CD14-positive monocyte (primary cell): ENCODE measurements around the gene FSTL3. TPM values are rescaled to one million over a fixed set of nuclear protein-coding genes. Genes with fewer than 3 reads are reported as not detected.

Experiments used
- DNase-seq, 3 donors: peaks; one replicate each; pipeline ENCODE4 v3.0.0-alpha.2; 2011 to 2022
- H2AFZ ChIP-seq: 2 replicates; pipeline ENCODE4 v1.6.0; 2012; ENCODE audit warnings: mild to moderate bottlenecking, low read depth, low read length, inconsistent platforms; ENCODE audit not compliant: insufficient read depth, poor library complexity, severe bottlenecking
- H3K27ac ChIP-seq, 2 donors: 1 replicate in 1 of 2; 2 replicates in 1 of 2; pipeline ENCODE4 v1.5.1; 2012 to 2013; ENCODE audit warnings: low read length in 2 of 2, control low read depth in 1 of 2, inconsistent platforms in 1 of 2, low read depth in 1 of 2, mild to moderate bottlenecking in 1 of 2
- H3K27me3 ChIP-seq, 2 donors: one replicate each; pipeline versions ENCODE4 v1.6.0 to v1.6.1; 2011 to 2013; ENCODE audit warnings: low read length in 2 of 2; ENCODE audit not compliant: control insufficient read depth in 2 of 2, insufficient read depth in 2 of 2
- H3K36me3 ChIP-seq, 2 donors: replicated peaks in 1 of 2; 1 replicate in 1 of 2; 2 replicates in 1 of 2; pipeline versions ENCODE4 v1.5.1 to v1.6.1; 2012 to 2013; ENCODE audit warnings: low read length in 2 of 2, control low read depth in 1 of 2, inconsistent platforms in 1 of 2, mild to moderate bottlenecking in 1 of 2; ENCODE audit not compliant: insufficient read depth in 2 of 2, control insufficient read depth in 1 of 2
- H3K4me1 ChIP-seq, 2 donors: 1 replicate in 1 of 2; 2 replicates in 1 of 2; pipeline versions ENCODE4 v1.5.1 to v1.6.1; 2012 to 2013; ENCODE audit warnings: low read length in 2 of 2, control low read depth in 1 of 2, inconsistent platforms in 1 of 2, mild to moderate bottlenecking in 1 of 2, moderate library complexity in 1 of 2; ENCODE audit not compliant: insufficient read depth in 2 of 2, control insufficient read depth in 1 of 2
- H3K4me2 ChIP-seq: replicated peaks from 2 replicates; pipeline ENCODE3; 2012; ENCODE audit warnings: low read length, moderate library complexity, mild to moderate bottlenecking; ENCODE audit not compliant: poor library complexity, severe bottlenecking; ENCODE audit errors: extremely low read depth
- H3K4me3 ChIP-seq, 3 experiments: fragments of 200-600 bp in 1 of 3; sonication (generic) in 1 of 3; replicated peaks in 1 of 3; 1 replicate in 2 of 3; 2 replicates in 1 of 3; pipeline ENCODE4 v1.5.1; 2011 to 2013; ENCODE audit warnings: low read length in 3 of 3, mild to moderate bottlenecking in 3 of 3, control low read depth in 2 of 3, low read depth in 2 of 3, inconsistent platforms in 1 of 3, moderate library complexity in 1 of 3
- H3K79me2 ChIP-seq: 2 replicates; pipeline ENCODE4 v1.6.0; 2012; ENCODE audit warnings: mild to moderate bottlenecking, control low read depth, inconsistent platforms, low read length, moderate library complexity; ENCODE audit not compliant: insufficient read depth
- H3K9ac ChIP-seq: 2 replicates; pipeline ENCODE4 v1.6.0; 2017; ENCODE audit warnings: low read length, mild to moderate bottlenecking; ENCODE audit not compliant: insufficient read depth, poor library complexity, severe bottlenecking
- H3K9me3 ChIP-seq, 2 donors: replicated peaks in 1 of 2; 1 replicate in 1 of 2; 2 replicates in 1 of 2; pipeline versions ENCODE4 v1.5.1 to v1.6.1; 2012 to 2013; ENCODE audit warnings: low read length in 2 of 2, control low read depth in 1 of 2; ENCODE audit not compliant: control insufficient read depth in 1 of 2, insufficient read depth in 1 of 2
- H4K20me1 ChIP-seq: 2 replicates; pipeline ENCODE4 v1.6.0; 2012; ENCODE audit warnings: mild to moderate bottlenecking, low read length, control low read depth, moderate library complexity; ENCODE audit not compliant: insufficient read depth
- H3K27ac Mint-ChIP-seq, 7 donors: one replicate each; pipeline ENCODE4 v1.8.0; 2020; ENCODE audit warnings: mild to moderate bottlenecking in 7 of 7, mixed read lengths in 7 of 7, moderate library complexity in 6 of 7, inconsistent platforms in 2 of 7
- H3K27me3 Mint-ChIP-seq, 3 donors: one replicate each; pipeline ENCODE4 v1.8.0; 2021 to 2022; ENCODE audit warnings: low read depth in 3 of 3, mild to moderate bottlenecking in 3 of 3, mixed read lengths in 3 of 3, moderate library complexity in 3 of 3, inconsistent platforms in 1 of 3
- H3K36me3 Mint-ChIP-seq, 2 donors: one replicate each; pipeline ENCODE4 v1.8.0; 2020; ENCODE audit warnings: mixed read lengths in 2 of 2, inconsistent platforms in 1 of 2, mild to moderate bottlenecking in 1 of 2
- H3K4me1 Mint-ChIP-seq: one replicate; pipeline ENCODE4 v1.8.0; 2020; ENCODE audit warnings: mild to moderate bottlenecking, mixed read lengths
- H3K4me3 Mint-ChIP-seq, 2 donors: one replicate each; pipeline ENCODE4 v1.8.0; 2020; ENCODE audit warnings: mild to moderate bottlenecking in 2 of 2, mixed read lengths in 2 of 2, moderate library complexity in 1 of 2
- H3K9me3 Mint-ChIP-seq, 7 donors: one replicate each; pipeline ENCODE4 v1.8.0; 2020 to 2022; ENCODE audit warnings: mixed read lengths in 7 of 7, mild to moderate bottlenecking in 6 of 7, moderate library complexity in 6 of 7, inconsistent platforms in 2 of 7
- CTCF ChIP-seq: fragments of 200-600 bp; IDR thresholded peaks from one replicate; pipeline ENCODE4 v1.8.0; 2022; ENCODE audit warnings: antibody characterized with exemption, mild to moderate bottlenecking
- WGBS: methylation state at CpG from one replicate; pipeline ENCODE4 v1.1.5; 2013; ENCODE audit warnings: missing lambda C conversion rate; ENCODE audit not compliant: insufficient coverage; 5-methylcytosine and 5-hydroxymethylcytosine counted together
- intact Hi-C, 2 donors: fragments of 100-400 bp; cut with micrococcal nuclease; formaldehyde crosslinking; loops; one replicate each; pipeline versions ENCODE4 v1.15.0 to v1.15.1; 2023
- polyA plus RNA-seq, 3 donors: library from polyadenylated mRNA; depleted of rRNA in 1 of 3; unstranded in 2 of 3; stranded (reverse) in 1 of 3; fragments of 300-500 nt in 2 of 3; fragments of >200 nt in 1 of 3; fragmentation: Illumina TruSeq in 2 of 3; gene quantifications; 1 replicate in 2 of 3; 2 replicates in 1 of 3; pipeline ENCODE4 v1.2.3, GENCODE V29; 2012 to 2021

FSTL3 gene
- polyA plus RNA-seq, 3 donors = 2.5 to 42.1 (median 5.2) TPM

DNA sequence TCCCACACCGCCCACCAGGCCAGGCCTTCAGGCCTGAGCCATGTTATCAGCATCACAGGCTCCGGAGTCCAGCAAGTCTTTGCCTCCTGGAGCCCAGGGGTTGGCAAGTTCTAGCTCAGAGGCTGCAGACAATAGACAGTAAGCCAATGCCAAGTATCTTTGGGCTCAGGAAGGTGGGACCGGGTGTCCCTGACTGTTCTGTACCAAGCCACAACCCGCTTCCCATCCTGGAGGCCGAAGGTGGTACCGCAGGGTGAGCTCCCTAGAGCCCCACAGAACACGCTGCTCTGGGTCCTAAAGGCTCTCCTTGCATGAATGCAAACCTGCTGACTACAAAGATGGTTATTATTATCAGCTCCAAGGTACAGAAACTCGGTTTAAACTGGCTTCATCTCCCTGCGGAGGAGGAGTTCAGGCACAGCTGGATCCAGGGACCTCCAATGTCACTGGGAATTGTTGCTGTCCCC, 5.5 kb upstream of the FSTL3 start:
- Histone ChIP-seq H3K9me3 (no peaks in the 10 kb centered on the region), H2AFZ (no peak overlapping the region), H3K27ac (no peak overlapping the region), H3K79me2 (no peaks in the 10 kb centered on the region), H3K9ac (no peak overlapping the region), H3K27me3 (peaks cover 0 to 12% of the 10 kb centered on the region in 2 donors), H3K36me3 (no peaks in the 10 kb centered on the region), H3K4me3 (no peak overlapping the region), H4K20me1 (no peaks in the 10 kb centered on the region), H3K4me1 (peaks cover 62 to 70% of the 10 kb centered on the region in 2 donors), H3K4me2 (no peak overlapping the region)
- DNase-seq = no peak
- H3K4me3 Mint-ChIP-seq = no peak overlapping the region
- H3K4me1 Mint-ChIP-seq = peaks cover 65% of the 10 kb centered on the region
- peaks cover 13 to 17% (median 13%) of the 10 kb centered on the region in 3 donors for H3K27me3 Mint-ChIP-seq
- intact Hi-C loops = no loop called here
- H3K36me3 Mint-ChIP-seq = peaks cover 3 to 7% of the 10 kb centered on the region in 2 donors
- 71% methylated on average over 9 of the region's 9 CpGs for WGBS
- H3K9me3 Mint-ChIP-seq = peaks cover 2 to 10% (median 6%) of the 10 kb centered on the region in 7 donors
- H3K27ac Mint-ChIP-seq = peak overlapping the region in 1 of 7 donors; percentile 35
- TF ChIP-seq CTCF = peak; percentile 29

GRCh38 chr19:674282-675151, 1.7 kb upstream of the FSTL3 start:
- Mint-ChIP-seq H3K27me3 (peaks cover 17 to 46% (median 32%) of the 10 kb centered on the region in 3 donors), H3K27ac (no peak overlapping the region), H3K36me3 (peaks cover 3 to 4% of the 10 kb centered on the region in 2 donors), H3K9me3 (peaks cover 0 to 3% (median 0%) of the 10 kb centered on the region in 7 donors), H3K4me1 (peaks cover 62% of the 10 kb centered on the region), H3K4me3 (peak overlapping the region in 1 of 2 donors; percentile 81)
- no peak for DNase-seq
- no peaks in the 10 kb centered on the region for H4K20me1 ChIP-seq
- no peak overlapping the region for H3K4me2 ChIP-seq
- H3K4me1 ChIP-seq = peaks cover 58 to 68% of the 10 kb centered on the region in 2 donors
- H3K27me3 ChIP-seq = peaks cover 0 to 30% of the 10 kb centered on the region in 2 donors
- H3K9ac ChIP-seq = no peak overlapping the region
- TF ChIP-seq CTCF = no peak
- H3K36me3 ChIP-seq = no peaks in the 10 kb centered on the region
- peaks cover 8% of the 10 kb centered on the region for H3K79me2 ChIP-seq
- no peak overlapping the region for H2AFZ ChIP-seq
- 91% methylated on average over 30 of the region's 38 CpGs for WGBS
- H3K4me3 ChIP-seq = no peak overlapping the region
- no peaks in the 10 kb centered on the region for H3K9me3 ChIP-seq
- no peak overlapping the region for H3K27ac ChIP-seq
- intact Hi-C loops = no loop called here
